Mucosa of rectum (tissue), 2 donors: ENCODE results near the gene GEMIN7.
A peak's percentile ranks its signal among the peaks of the same experiment; 100 is the strongest.

Experiments
- H3K27ac ChIP-seq, 2 donors: one replicate each; pipeline ENCODE4 v1.7.0; 2013; ENCODE audit warnings: inconsistent platforms in 2 of 2, low read depth in 2 of 2, low read length in 2 of 2
- H3K27me3 ChIP-seq, 2 donors: one replicate each; pipeline ENCODE4 v1.7.0; 2013; ENCODE audit warnings: low read length in 2 of 2; ENCODE audit not compliant: control insufficient read depth in 2 of 2, insufficient read depth in 2 of 2
- H3K36me3 ChIP-seq, 2 donors: one replicate each; pipeline ENCODE4 v1.7.0; 2013; ENCODE audit warnings: low read length in 2 of 2; ENCODE audit not compliant: control insufficient read depth in 2 of 2, insufficient read depth in 2 of 2
- H3K4me1 ChIP-seq, 2 donors: one replicate each; pipeline ENCODE4 v1.7.0; 2013; ENCODE audit warnings: low read length in 2 of 2, mild to moderate bottlenecking in 1 of 2; ENCODE audit not compliant: control insufficient read depth in 2 of 2, insufficient read depth in 2 of 2
- H3K4me3 ChIP-seq, 2 donors: one replicate each; pipeline ENCODE4 v1.7.0; 2013; ENCODE audit warnings: low read length in 2 of 2
- H3K9ac ChIP-seq, 2 donors: one replicate each; pipeline ENCODE4 v1.7.0; 2013; ENCODE audit warnings: low read length in 2 of 2, low read depth in 1 of 2, mild to moderate bottlenecking in 1 of 2
- H3K9me3 ChIP-seq, 2 donors: one replicate each; pipeline ENCODE4 v1.7.0; 2013; ENCODE audit warnings: low read length in 2 of 2; ENCODE audit not compliant: control insufficient read depth in 2 of 2
- donor health status: healthy.
- donor health status: Normal muscosa, but diverticular disease.

Gene GEMIN7

GRCh38 chr19:45079063-45079910, at the start of gene GEMIN7:
GEMIN7 (plus strand) TSS chr19:45079260; CDS start chr19:45090115, 10,855 bp downstream.
- Histone ChIP-seq H3K27ac (peak within 1 kb of the TSS; percentile 70 to 83), H3K4me1 (peaks cover 36 to 39% of the 10 kb centered on the region in 2 donors), H3K9ac (peak within 1 kb of the TSS; percentile 74 to 90), H3K4me3 (peak within 1 kb of the TSS; percentile 85 to 94), H3K27me3 (no peaks in the 10 kb centered on the region), H3K36me3 (peaks cover 7 to 12% of the 10 kb centered on the region in 2 donors), H3K9me3 (no peaks in the 10 kb centered on the region)

GRCh38 chr19:45030825-45031224, 48.2 kb upstream of the GEMIN7 start:
- Histone ChIP-seq H3K36me3 (peaks cover 25 to 45% of the 10 kb centered on the region in 2 donors), H3K27ac (no peak overlapping the region), H3K4me3 (no peak overlapping the region), H3K4me1 (no peaks in the 10 kb centered on the region), H3K9ac (no peak overlapping the region), H3K27me3 (no peaks in the 10 kb centered on the region), H3K9me3 (no peaks in the 10 kb centered on the region)

- no peak overlapping the region for H3K27ac ChIP-seq
- H3K27me3 ChIP-seq = no peaks in the 10 kb centered on the region
- peaks cover 26 to 43% of the 10 kb centered on the region in 2 donors for H3K36me3 ChIP-seq
- H3K4me3 ChIP-seq = no peak overlapping the region
- H3K4me1 ChIP-seq = no peaks in the 10 kb centered on the region
- no peaks in the 10 kb centered on the region for H3K9me3 ChIP-seq
- no peak overlapping the region for H3K9ac ChIP-seq
Observed at GRCh38 chr19:45032421-45032820, 46.6 kb upstream of the GEMIN7 start.

- Histone ChIP-seq H3K4me3 (no peak overlapping the region), H3K27ac (no peak overlapping the region), H3K9me3 (no peaks in the 10 kb centered on the region), H3K36me3 (peaks cover 27 to 33% of the 10 kb centered on the region in 2 donors), H3K9ac (no peak overlapping the region), H3K4me1 (peaks cover 12 to 14% of the 10 kb centered on the region in 2 donors), H3K27me3 (no peaks in the 10 kb centered on the region)
Observed at GRCh38 chr19:45035755-45036154, 43.3 kb upstream of the GEMIN7 start.

- Histone ChIP-seq H3K36me3 (peaks cover 34 to 41% of the 10 kb centered on the region in 2 donors), H3K4me3 (no peak overlapping the region), H3K9ac (no peak overlapping the region), H3K27ac (no peak overlapping the region), H3K9me3 (no peaks in the 10 kb centered on the region), H3K4me1 (peaks cover 12 to 18% of the 10 kb centered on the region in 2 donors), H3K27me3 (no peaks in the 10 kb centered on the region)
Observed at GRCh38 chr19:45037393-45038169, 41.5 kb upstream of the GEMIN7 start.

GRCh38 chr19:45038931-45039893, 39.8 kb upstream of the GEMIN7 start, which contains the start of gene CLASRP:
CLASRP (plus strand) TSS chr19:45039045; CDS start chr19:45040213, 1,168 bp downstream.
- Histone ChIP-seq H3K9ac (peak within 1 kb of the TSS; percentile 96 to 97), H3K9me3 (no peaks in the 10 kb centered on the region), H3K27me3 (no peaks in the 10 kb centered on the region), H3K36me3 (peaks cover 33 to 48% of the 10 kb centered on the region in 2 donors), H3K4me1 (peaks cover 12 to 18% of the 10 kb centered on the region in 2 donors), H3K4me3 (peak within 1 kb of the TSS; percentile 82 to 86), H3K27ac (peak within 1 kb of the TSS; percentile 98 to 99)

- Histone ChIP-seq H3K9ac (peak overlapping the region; percentile 96 to 97), H3K4me3 (peak overlapping the region; percentile 82 to 86), H3K27me3 (no peaks in the 10 kb centered on the region), H3K27ac (peak overlapping the region in 1 of 2 donors; percentile 38), H3K9me3 (no peaks in the 10 kb centered on the region), H3K4me1 (peaks cover 12 to 18% of the 10 kb centered on the region in 2 donors), H3K36me3 (peaks cover 35 to 54% of the 10 kb centered on the region in 2 donors)
Observed at GRCh38 chr19:45040059-45040771, 38.8 kb upstream of the GEMIN7 start.

GRCh38 chr19:45041125-45041524, 37.9 kb upstream of the GEMIN7 start:
- Histone ChIP-seq H3K4me1 (peaks cover 17 to 22% of the 10 kb centered on the region in 2 donors), H3K27ac (no peak overlapping the region), H3K4me3 (no peak overlapping the region), H3K9me3 (no peaks in the 10 kb centered on the region), H3K27me3 (no peaks in the 10 kb centered on the region), H3K36me3 (peaks cover 29 to 54% of the 10 kb centered on the region in 2 donors), H3K9ac (no peak overlapping the region)
